ENCODE results near the gene HBS1L.

HBS1L gene

DNA sequence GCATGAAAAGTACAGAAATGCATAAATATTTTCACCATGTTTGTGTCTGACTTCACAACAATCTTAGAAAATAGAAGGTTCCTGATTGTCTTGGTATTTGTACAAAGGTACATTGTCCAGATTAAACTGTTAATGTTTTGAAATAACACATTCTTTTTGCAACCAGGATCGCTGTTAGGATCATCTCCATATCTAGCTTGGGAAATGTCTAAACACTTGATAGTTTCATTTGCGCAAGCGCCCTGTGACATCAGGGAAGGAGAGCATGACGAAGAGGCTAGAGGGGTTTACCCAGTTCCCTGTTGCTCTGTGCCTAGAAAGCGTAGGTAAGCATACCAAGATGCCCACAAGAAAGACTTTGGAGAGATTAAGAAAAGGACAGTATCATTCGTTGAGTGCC is 124.2 kb downstream of the HBS1L start:
- no peak for FAIRE-seq
- no peak for DNase-seq (ENCODE audit: insufficient read length, low spot score)
- TF ChIP-seq POLR2A (IDR thresholded peaks at IDR 0.05; ENCODE audit: low read depth, low read length): no peak

- DNase-seq (ENCODE audit: insufficient read length, low spot score) (no peak), FAIRE-seq (no peak)
- TF ChIP-seq POLR2A (IDR thresholded peaks at IDR 0.05; ENCODE audit: low read depth, low read length): no peak
Observed at GRCh38 chr6:134928151-134928900, 126.3 kb downstream of the HBS1L start.

GRCh38 chr6:134925800-134926199 is 128.8 kb downstream of the HBS1L start:
- FAIRE-seq (no peak), DNase-seq (ENCODE audit: insufficient read length, low spot score) (no peak)
- no peak for TF ChIP-seq POLR2A (IDR thresholded peaks at IDR 0.05; ENCODE audit: low read depth, low read length)

- no peak for DNase-seq (ENCODE audit: insufficient read length, low spot score)
- TF ChIP-seq POLR2A (IDR thresholded peaks at IDR 0.05; ENCODE audit: low read depth, low read length): no peak
- FAIRE-seq: no peak
Observed at GRCh38 chr6:134921721-134922261, 132.8 kb downstream of the HBS1L start.

GRCh38 chr6:134921276-134921675 is 133.3 kb downstream of the HBS1L start:
- FAIRE-seq: no peak
- TF ChIP-seq POLR2A (IDR thresholded peaks at IDR 0.05; ENCODE audit: low read depth, low read length): no peak

DNA sequence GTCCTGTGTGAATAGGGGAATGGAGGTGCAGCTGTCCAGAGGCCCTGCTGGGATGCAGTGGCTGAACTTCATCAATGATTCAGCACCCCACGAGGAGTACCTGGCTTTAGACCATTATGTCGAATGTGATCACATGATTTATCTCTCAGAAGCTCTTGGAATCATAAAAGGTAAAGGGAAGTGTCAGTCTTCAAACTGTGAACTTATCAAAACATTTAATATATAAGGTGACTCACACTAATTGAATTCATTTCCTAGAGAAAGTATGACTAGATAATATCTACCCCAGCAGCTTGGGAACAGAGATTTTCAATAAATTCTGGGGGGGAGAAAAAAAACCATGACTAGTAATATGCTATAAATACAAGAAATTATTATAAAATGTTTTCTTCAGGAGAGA is 134.2 kb downstream of the HBS1L start:
- DNase-seq (ENCODE audit: insufficient read length, low spot score) (no peak), FAIRE-seq (no peak)
- TF ChIP-seq POLR2A (IDR thresholded peaks at IDR 0.05; ENCODE audit: low read depth, low read length): no peak

More at GRCh38 chr6:134921276-134921675, 133.3 kb downstream of the HBS1L start:
- no peak for DNase-seq (ENCODE audit: insufficient read length, low spot score)

GRCh38 chr6:134918418-134918961 is 136.1 kb downstream of the HBS1L start:
- FAIRE-seq (no peak), DNase-seq (ENCODE audit: insufficient read length, low spot score) (no peak)
- TF ChIP-seq POLR2A (IDR thresholded peaks at IDR 0.05; ENCODE audit: low read depth, low read length): no peak

DNA sequence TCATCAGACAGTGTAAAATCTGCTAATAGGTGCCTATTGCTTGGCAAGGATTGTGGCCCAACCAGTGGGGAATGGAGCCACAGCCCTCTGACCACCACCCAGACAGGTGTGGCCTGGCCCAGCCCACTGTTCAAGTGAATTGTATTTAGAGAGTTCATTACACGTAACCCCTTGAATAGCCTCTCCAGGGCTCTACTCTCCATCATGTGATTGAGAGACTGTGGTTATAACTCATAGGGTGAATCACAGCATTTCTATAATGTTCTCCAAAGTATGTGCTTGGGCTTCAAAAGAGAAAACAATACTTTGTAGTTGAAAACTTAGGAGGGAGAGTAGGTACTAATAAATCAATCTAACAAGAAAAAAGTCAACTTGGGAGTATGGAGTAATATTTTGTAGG is 143.1 kb downstream of the HBS1L start:
- TF ChIP-seq POLR2A (IDR thresholded peaks at IDR 0.05; ENCODE audit: low read depth, low read length): no peak
- FAIRE-seq (no peak), DNase-seq (ENCODE audit: insufficient read length, low spot score) (peak; percentile 18)

DNA sequence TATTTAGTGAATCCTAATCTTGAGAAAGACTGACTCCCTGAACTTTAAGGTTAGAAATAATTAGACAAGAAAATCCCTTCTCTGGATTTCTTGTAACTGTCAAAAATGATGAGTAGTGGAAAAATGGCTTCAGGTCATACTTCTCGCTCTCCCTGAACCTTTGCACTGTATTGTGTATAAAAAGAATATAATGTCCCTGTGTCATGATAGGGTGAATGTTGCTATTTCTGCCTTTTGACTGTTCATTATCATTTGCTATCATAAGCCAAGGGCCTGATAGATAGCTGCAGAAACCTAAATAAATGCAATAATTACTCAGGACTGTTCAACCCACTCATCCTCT is 144.1 kb downstream of the HBS1L start:
- no peak for TF ChIP-seq POLR2A (IDR thresholded peaks at IDR 0.05; ENCODE audit: low read depth, low read length)
- no peak for DNase-seq (ENCODE audit: insufficient read length, low spot score)
- FAIRE-seq: no peak

Data from H54 (cell line).